Anterior cingulate cortex (tissue), 58 donors: ENCODE data around the gene FSTL4.
"Not testable (repeated sequence)": the region's sequence is repeated elsewhere in the genome, so short reads cannot be mapped to it uniquely, and the experiment has no call there.

ENCODE experiments used
- DNase-seq, 58 donors: peaks; one replicate each; lab custom pipeline; 2025; lab: John Stamatoyannopoulos, UW

Gene FSTL4

GRCh38 chr5:133460172-133460758 lies 152.1 kb downstream of the FSTL4 start:
- DNase-seq: no peak

DNA sequence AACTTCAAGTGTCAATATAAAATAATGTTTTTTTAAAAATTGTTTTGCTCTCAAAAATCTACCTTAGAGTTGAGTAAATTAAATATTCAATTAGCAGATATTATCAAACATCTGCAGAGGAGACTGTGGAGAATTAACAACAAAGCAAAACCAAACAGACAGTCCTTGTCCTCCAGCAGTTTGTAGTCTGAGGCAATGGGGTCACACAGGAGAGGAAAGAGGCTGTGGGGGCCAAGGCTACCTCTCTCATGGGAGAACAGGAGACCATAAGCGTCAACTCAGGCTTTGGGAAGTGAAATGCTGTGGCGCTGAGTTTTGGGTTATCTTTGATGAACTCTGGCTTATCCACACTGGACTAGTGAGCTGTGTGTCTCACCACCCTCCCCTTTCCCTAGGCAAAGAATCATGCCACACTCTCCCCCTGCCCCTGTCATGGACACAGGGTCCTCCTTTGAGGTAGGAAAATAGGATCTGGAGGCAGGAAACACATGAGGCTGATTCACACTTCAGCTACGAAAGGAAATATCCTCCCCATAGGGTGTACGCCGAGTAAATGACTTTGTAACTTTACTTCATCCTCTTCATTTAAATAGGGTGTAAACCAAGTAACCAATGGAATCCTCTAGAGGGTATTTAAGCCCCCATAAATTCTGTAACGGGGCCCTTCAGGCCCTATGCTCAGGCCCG lies 152.7 kb downstream of the FSTL4 start:
- no peak for DNase-seq

- DNase-seq: no peak
These were observed 153.9 kb downstream of the FSTL4 start for GRCh38 chr5:133458435-133458834.

GRCh38 chr5:133457439-133458355 lies 154.6 kb downstream of the FSTL4 start:
- DNase-seq: no peak

GRCh38 chr5:133456933-133457402 lies 155.4 kb downstream of the FSTL4 start:
- DNase-seq: no peak

DNA sequence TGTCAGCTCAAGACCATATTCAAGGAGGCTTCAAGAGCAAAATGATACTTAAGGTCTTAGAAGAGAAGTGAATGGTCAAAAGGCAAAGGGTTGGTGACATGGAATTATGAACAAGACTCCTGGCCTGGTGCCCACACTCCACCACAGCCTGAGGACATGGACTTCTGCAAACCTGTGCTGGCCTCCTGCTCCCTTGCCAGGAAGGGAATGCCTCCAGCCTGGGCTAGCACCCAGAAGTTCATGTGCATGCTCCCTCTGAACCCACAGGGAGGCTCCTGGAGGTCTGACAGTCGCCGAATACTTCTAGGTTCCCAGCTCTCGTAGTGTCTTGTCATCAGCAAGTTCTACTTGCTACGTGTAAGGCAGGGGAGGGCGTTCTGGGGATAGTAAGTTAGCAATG lies 156.7 kb downstream of the FSTL4 start:
- no peak for DNase-seq

DNA sequence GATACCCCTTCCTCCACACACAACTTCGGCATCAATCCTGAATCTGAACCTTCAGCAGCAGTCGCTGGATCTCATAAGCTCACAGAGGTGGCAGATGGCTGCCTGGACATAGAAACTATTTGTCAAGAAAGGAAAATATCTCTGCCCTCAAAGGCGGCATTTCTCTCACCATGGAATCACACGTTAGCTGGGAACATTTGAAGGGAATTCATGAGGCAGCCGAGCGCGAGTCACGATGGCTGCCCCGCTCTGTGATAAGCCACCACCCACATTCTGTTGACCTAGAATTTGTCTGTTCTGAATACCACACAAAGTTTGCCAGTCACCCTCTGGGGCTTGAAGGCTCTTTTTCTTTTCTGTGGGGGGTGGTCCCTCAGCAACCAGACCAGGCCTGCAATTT lies 157.9 kb downstream of the FSTL4 start:
- no peak for DNase-seq

DNA sequence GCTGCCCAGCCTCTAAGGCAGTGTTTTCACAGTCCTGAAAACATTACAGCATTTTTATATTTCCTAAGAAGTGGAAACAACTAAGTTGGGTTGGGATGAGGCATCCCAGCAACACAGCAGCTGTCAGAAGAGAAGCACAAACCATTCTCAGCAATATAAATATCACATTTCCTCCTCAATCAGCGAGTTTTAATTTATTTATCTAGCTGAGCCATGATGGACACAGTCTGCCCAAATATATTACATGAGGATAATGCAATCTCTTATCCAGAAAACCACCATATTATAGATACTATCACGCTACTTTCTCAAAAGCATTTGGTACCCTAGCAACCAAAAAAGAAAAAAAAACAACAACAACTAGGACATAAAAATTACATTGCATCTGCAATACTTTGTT lies 158.5 kb downstream of the FSTL4 start:
- DNase-seq: no peak

GRCh38 chr5:133453084-133453780 lies 159.1 kb downstream of the FSTL4 start:
- DNase-seq: no peak

- DNase-seq: peak in 1 of 58 donors; percentile 13
These were observed 160.4 kb downstream of the FSTL4 start for GRCh38 chr5:133451926-133452325.

- no peak for DNase-seq
These were observed 162.1 kb downstream of the FSTL4 start for GRCh38 chr5:133450286-133450685.

GRCh38 chr5:133449181-133449580 lies 163.2 kb downstream of the FSTL4 start:
- no peak for DNase-seq

GRCh38 chr5:133446440-133446839 lies 165.9 kb downstream of the FSTL4 start:
- DNase-seq: no peak

DNA sequence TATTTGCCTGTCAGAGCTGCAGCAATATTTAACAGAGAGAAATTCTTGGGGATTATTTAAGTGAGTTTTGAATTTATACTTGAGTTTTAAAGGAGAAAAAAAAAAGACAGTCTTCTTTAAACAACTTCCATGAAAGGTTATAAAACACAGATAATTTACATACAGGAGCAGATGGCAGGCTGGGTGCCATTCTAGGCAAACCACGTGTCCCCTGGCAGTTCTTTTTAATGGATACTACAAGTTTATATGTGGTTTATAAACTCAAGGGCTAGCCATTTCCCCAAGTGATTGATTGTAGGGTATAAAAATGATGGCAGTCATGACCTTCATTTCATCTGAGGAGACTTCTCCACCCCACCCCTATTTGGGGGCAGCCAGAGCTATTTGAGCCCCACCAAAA lies 166.6 kb downstream of the FSTL4 start:
- DNase-seq: peak in 3 of 58 donors; percentile 12 to 31 (median 21)

GRCh38 chr5:133445204-133445603 lies 167.1 kb downstream of the FSTL4 start:
- not testable (repeated sequence) for DNase-seq

GRCh38 chr5:133444711-133445110 lies 167.6 kb downstream of the FSTL4 start:
- DNase-seq: no peak

DNA sequence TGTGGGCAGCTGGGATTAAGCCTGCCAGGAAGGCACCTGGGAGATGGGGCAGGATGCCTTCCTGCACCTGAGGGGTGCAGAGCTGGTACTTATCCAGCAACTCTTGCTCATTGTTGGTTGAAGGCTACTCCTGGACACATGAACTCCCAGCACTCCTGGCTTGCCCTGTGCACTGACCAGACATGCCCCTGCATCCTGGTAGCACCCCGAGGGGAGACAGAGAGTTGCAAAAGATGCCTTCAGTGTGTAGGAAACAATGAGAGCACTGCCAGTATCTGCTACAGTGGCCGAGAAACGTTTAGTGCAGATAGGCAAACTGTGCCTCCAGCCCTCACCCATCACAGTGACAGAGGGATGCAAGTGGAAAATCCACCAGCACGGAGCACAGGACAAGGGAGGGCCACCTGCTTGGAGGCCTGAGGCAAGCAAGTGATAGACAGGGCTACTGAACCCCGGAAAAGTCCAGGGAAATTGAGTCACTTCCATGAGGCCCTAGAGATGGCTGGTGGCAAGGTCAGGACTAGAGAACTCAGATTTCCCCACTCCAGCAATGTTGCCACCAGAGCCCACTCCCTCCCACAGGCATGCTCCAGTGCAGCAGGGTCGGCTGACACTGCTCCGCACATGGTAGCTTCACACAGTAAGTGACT lies 171.1 kb downstream of the FSTL4 start:
- no peak for DNase-seq

DNA sequence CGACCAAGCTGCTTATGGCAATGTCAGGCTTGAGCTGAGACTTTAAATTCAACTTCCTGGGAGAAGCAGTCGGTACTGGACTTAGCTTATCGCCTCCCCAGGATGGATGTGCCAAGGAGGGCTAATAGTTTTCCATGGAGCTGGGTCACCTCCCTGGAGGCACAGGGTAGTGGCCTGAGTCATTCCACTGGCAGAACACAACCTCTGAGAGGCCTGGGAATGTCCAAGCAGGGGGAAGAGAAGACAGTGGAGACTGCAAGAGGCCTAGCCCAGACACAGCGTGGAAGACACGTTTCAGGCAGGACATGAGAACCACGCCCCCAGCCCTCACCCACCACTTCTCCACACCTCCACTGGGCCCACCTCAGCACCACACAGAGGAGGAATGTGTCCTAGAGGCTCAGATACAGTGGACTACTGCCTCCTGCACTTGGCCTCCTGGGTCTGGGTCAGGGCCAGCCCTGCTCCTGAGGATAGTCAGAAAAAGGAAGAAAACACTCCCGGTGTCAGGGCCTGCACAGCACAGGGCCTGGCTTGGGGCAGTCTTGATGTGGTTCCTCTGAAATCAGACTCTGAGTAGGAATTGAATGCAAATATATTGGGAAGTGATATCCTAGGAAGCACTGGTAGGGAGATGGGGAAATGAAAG lies 171.8 kb downstream of the FSTL4 start:
- no peak for DNase-seq

DNA sequence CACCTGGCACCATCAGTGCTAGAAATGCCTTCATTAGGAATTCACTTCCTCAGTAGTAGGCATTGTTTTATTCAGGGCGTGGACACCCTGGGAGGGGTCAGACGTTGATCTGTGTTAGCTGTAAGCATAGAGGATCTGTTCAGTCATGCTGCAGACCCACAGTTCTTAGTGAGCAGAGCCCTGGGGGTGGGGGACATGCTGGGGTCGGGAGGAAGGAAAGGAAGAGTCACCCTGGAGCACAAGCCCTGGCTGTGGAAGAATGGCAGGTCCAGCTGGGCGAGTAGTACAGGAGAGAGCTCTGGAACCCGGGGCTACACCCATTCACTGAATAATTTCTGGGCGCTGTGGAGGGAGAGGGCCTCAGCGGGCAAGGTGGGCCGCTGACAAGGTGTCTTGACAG lies 172.5 kb downstream of the FSTL4 start:
- no peak for DNase-seq

- DNase-seq: peak in 8 of 58 donors; percentile 22 to 76 (median 26)
These were observed 173.9 kb downstream of the FSTL4 start for GRCh38 chr5:133438487-133438886.
